Naive thymus-derived CD4-positive, alpha-beta T cell (primary cell): Measurements from ENCODE around the gene SPTBN5. TPM values are rescaled to one million over a fixed set of nuclear protein-coding genes. Genes with fewer than 3 reads are reported as not detected.

Experiments
- ATAC-seq: fragments of 150-1000 bp; cut with Tn5 transposase; 2 replicates; pipeline ENCODE4 v1.10.0; 2021; ENCODE audit warnings: mild to moderate bottlenecking, moderate library complexity
- CTCF ChIA-PET: fragments of 350-600 bp; sonication (Branson Sonifier 250); formaldehyde crosslinking; loops from one replicate; lab custom pipeline; 2021; ENCODE audit warnings: antibody characterized with exemption; lab: Charles Lee
- POLR2A ChIA-PET: fragments of 350-600 bp; sonication (Branson Sonifier 250); formaldehyde crosslinking; loops from one replicate; lab custom pipeline; 2021; ENCODE audit warnings: antibody characterized with exemption, inconsistent platforms; lab: Charles Lee
- DNase-seq, 9 donors: peaks; one replicate each; pipeline versions ENCODE4 v3.0.0 to v3.0.0-alpha.2; 2020 to 2022; ENCODE audit warnings: mixed read lengths in 1 of 9
- H3K27ac ChIP-seq: one replicate; pipeline ENCODE4 v1.7.0; 2013; ENCODE audit warnings: mild to moderate bottlenecking, low read depth, low read length, moderate library complexity
- H3K27me3 ChIP-seq, 2 donors: one replicate each; pipeline ENCODE4 v1.7.0; 2013; ENCODE audit warnings: low read length in 2 of 2, mild to moderate bottlenecking in 2 of 2, moderate library complexity in 2 of 2; ENCODE audit not compliant: control insufficient read depth in 2 of 2, insufficient read depth in 2 of 2
- H3K36me3 ChIP-seq, 3 experiments: 1 replicate in 2 of 3; 2 replicates in 1 of 3; pipeline ENCODE4 v1.7.0; 2013; ENCODE audit warnings: low read length in 3 of 3, mild to moderate bottlenecking in 3 of 3, moderate library complexity in 1 of 3; ENCODE audit not compliant: insufficient read depth in 3 of 3, control insufficient read depth in 2 of 3
- H3K4me1 ChIP-seq, 2 donors: one replicate each; pipeline ENCODE4 v1.7.0; 2013; ENCODE audit warnings: low read length in 2 of 2, mild to moderate bottlenecking in 2 of 2, moderate library complexity in 1 of 2; ENCODE audit not compliant: control insufficient read depth in 2 of 2, insufficient read depth in 2 of 2
- H3K4me3 ChIP-seq: 2 replicates; pipeline ENCODE4 v1.7.0; 2013; ENCODE audit warnings: mild to moderate bottlenecking, low read length
- H3K9me3 ChIP-seq, 3 experiments: 1 replicate in 2 of 3; 2 replicates in 1 of 3; pipeline ENCODE4 v1.7.0; 2013; ENCODE audit warnings: low read length in 3 of 3; ENCODE audit not compliant: control insufficient read depth in 2 of 3
- H3K27ac Mint-ChIP-seq, 9 donors: one replicate each; pipeline ENCODE4 v1.8.0; 2020 to 2022; ENCODE audit warnings: mixed read lengths in 9 of 9, mild to moderate bottlenecking in 8 of 9, moderate library complexity in 5 of 9, inconsistent platforms in 2 of 9
- H3K27me3 Mint-ChIP-seq, 5 donors: one replicate each; pipeline ENCODE4 v1.8.0; 2021 to 2022; ENCODE audit warnings: mixed read lengths in 5 of 5, mild to moderate bottlenecking in 1 of 5
- H3K36me3 Mint-ChIP-seq, 5 donors: one replicate each; pipeline ENCODE4 v1.8.0; 2020 to 2022; ENCODE audit warnings: mixed read lengths in 5 of 5, mild to moderate bottlenecking in 3 of 5, inconsistent platforms in 1 of 5
- H3K4me1 Mint-ChIP-seq, 7 donors: one replicate each; pipeline ENCODE4 v1.8.0; 2020 to 2022; ENCODE audit warnings: mixed read lengths in 7 of 7, mild to moderate bottlenecking in 3 of 7, inconsistent platforms in 1 of 7
- H3K4me3 Mint-ChIP-seq, 10 donors: one replicate each; pipeline ENCODE4 v1.8.0; 2020 to 2022; ENCODE audit warnings: mild to moderate bottlenecking in 10 of 10, mixed read lengths in 10 of 10, moderate library complexity in 6 of 10, inconsistent platforms in 2 of 10
- H3K9me3 Mint-ChIP-seq, 11 donors: one replicate each; pipeline ENCODE4 v1.8.0; 2020 to 2022; ENCODE audit warnings: mixed read lengths in 11 of 11, mild to moderate bottlenecking in 4 of 11, inconsistent platforms in 1 of 11, moderate library complexity in 1 of 11
- intact Hi-C, 2 donors: fragments of 100-400 bp; cut with micrococcal nuclease; formaldehyde crosslinking; loops; one replicate each; pipeline ENCODE4 v1.15.1; 2023
- polyA plus RNA-seq, 2 donors: library from polyadenylated mRNA; unstranded; fragments of 300-500 nt; fragmentation: Illumina TruSeq; gene quantifications; one replicate each; pipeline ENCODE4 v1.2.3, GENCODE V29; 2021
- total RNA-seq, 6 experiments: library from RNA in 5 of 6; stranded (reverse) in 5 of 6; gene quantifications; 1 replicate in 5 of 6; 2 replicates in 1 of 6; pipeline ENCODE4 v1.2.3 and lab custom pipeline; 2021 to 2026

SPTBN5 gene
- total and polyA plus RNA-seq, 7 experiments from 2014 or later: 0.12 to 2.7 (median 1.7) TPM; not detected in 1

DNA sequence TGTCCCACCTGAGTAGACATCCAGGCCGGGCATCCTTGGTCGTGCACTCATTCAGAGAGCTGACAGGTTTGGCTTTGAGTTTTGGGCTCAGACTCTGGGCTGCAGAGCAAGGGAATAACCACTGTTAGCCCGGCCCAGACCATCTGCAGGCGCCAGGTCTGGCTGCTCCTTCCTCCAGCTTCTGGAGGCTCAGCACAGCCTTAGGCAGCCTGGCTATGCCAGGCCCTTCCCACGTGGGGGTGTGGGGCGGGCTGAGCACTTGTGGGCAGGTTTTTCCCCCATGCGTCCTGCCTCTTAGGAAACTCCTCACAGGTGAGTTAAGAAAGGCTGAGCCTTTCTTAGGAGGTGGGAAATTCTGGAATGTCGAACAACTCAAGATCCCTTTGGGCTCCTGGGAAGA, 44.0 kb downstream of the SPTBN5 start:
- ATAC-seq: no peak
- Mint-ChIP-seq H3K27ac (peak overlapping the region in 2 of 9 donors; percentile 32 to 71), H3K4me3 (no peak overlapping the region), H3K4me1 (no peaks in the 10 kb centered on the region), H3K9me3 (no peaks in the 10 kb centered on the region), H3K36me3 (peaks cover 0 to 5% (median 3%) of the 10 kb centered on the region in 5 donors), H3K27me3 (no peaks in the 10 kb centered on the region)
- Histone ChIP-seq H3K36me3 (peaks cover 0 to 38% (median 0%) of the 10 kb centered on the region in 3 experiments), H3K4me1 (no peaks in the 10 kb centered on the region), H3K9me3 (no peaks in the 10 kb centered on the region), H3K27ac (no peak overlapping the region), H3K27me3 (no peaks in the 10 kb centered on the region), H3K4me3 (no peak overlapping the region)
- intact Hi-C loops: loop anchor here in 1 of 2 donors (5.0 kb wide), 1 partner anchor 52 kb away; no protein-coding TSS in a partner anchor
- DNase-seq: no peak
- ChIA-PET CTCF (no interaction called here), POLR2A (no interaction called here)

DNA sequence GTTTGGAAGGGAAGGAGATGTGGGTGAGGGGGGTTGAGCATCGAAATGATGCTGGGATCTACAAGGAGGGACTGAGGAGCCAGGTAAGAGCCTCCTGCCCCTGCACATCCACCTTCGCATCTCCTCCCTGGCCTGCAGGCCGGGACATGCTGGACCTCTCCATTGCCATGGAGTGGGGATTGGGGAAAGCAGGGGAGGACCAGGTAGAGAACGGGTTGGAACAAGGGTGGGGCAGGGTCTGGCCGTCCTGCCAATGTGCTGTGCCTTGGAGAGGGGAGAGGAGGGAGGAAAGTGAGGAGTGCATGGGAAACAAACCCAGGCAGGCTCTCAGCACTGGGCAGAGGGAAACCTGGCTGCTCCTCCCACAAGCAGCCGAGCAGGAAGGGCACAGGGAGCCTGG, 44.6 kb downstream of the SPTBN5 start:
- no peaks in the 10 kb centered on the region for H3K9me3 Mint-ChIP-seq
- intact Hi-C loops: no loop called here
- Histone ChIP-seq H3K4me3 (no peak overlapping the region), H3K36me3 (peaks cover 0 to 45% (median 0%) of the 10 kb centered on the region in 3 experiments), H3K4me1 (no peaks in the 10 kb centered on the region), H3K9me3 (no peaks in the 10 kb centered on the region), H3K27ac (no peak overlapping the region), H3K27me3 (no peaks in the 10 kb centered on the region)
- H3K4me1 Mint-ChIP-seq: peaks cover 0 to 1% (median 0%) of the 10 kb centered on the region in 7 donors
- H3K27ac Mint-ChIP-seq: peak overlapping the region in 3 of 9 donors; percentile 59 to 68 (median 61)
- no peak overlapping the region for H3K4me3 Mint-ChIP-seq
- no peaks in the 10 kb centered on the region for H3K27me3 Mint-ChIP-seq
- peaks cover 0 to 5% (median 3%) of the 10 kb centered on the region in 5 donors for H3K36me3 Mint-ChIP-seq
- ChIA-PET CTCF (no interaction called here), POLR2A (no interaction called here)
- DNase-seq (no peak), ATAC-seq (no peak)

DNA sequence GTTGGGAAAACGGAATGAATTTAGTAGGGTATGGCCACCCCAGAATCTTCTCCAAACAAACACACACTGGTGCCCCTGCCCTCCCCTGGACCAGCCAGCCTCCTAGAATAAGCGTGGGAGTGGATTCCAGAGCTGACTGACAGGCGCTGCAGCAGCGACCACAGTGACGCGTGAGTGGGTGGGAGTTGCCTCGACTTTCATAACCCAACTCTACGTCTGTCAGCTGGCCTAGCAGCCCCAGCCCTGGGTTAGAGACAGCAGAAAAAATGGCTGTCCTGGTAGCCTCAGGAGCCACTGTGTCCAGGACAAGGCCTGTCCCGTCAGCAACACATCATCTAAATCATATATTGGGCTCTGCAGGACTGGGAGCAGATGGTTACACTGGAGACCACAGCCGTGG, 45.2 kb downstream of the SPTBN5 start:
- no peaks in the 10 kb centered on the region for H3K9me3 Mint-ChIP-seq
- peak overlapping the region in 4 of 9 donors; percentile 6 to 46 (median 44) for H3K27ac Mint-ChIP-seq
- ChIA-PET CTCF (interaction anchor here (0.6 kb wide), 1 partner anchor 209 kb away, joined by 3 read pairs; no protein-coding TSS in a partner anchor), POLR2A (no interaction called here)
- Histone ChIP-seq H3K4me1 (no peaks in the 10 kb centered on the region), H3K9me3 (no peaks in the 10 kb centered on the region), H3K4me3 (no peak overlapping the region), H3K27ac (no peak overlapping the region), H3K36me3 (peaks cover 0 to 51% (median 0%) of the 10 kb centered on the region in 3 experiments), H3K27me3 (no peaks in the 10 kb centered on the region)
- H3K4me1 Mint-ChIP-seq: peaks cover 0 to 1% (median 0%) of the 10 kb centered on the region in 7 donors
- no peak for ATAC-seq
- intact Hi-C loops: no loop called here
- peak in 1 of 9 donors; percentile 32 for DNase-seq
- no peak overlapping the region for H3K4me3 Mint-ChIP-seq
- H3K27me3 Mint-ChIP-seq: no peaks in the 10 kb centered on the region
- H3K36me3 Mint-ChIP-seq: peaks cover 0 to 5% (median 3%) of the 10 kb centered on the region in 5 donors

DNA sequence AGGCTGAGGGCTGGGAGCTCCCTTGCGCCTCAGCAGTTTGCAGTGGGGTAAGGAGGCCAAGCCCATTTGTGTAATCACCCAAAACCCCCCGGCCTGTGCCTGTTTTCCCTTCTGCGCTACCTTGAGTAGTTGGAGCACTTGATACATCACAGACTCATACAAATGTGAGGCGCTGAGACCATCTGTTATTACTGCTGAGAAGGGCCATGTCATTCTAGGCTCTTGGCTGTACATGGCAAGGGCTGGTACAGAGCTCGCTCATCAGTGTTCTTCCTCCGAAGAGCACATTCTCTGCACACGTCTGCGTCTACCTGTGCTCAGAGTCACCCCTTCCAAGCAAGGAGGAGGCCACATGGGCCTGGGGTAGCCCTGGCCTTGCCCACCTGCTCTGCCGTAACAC, 45.9 kb downstream of the SPTBN5 start:
- no peak for ATAC-seq

DNA sequence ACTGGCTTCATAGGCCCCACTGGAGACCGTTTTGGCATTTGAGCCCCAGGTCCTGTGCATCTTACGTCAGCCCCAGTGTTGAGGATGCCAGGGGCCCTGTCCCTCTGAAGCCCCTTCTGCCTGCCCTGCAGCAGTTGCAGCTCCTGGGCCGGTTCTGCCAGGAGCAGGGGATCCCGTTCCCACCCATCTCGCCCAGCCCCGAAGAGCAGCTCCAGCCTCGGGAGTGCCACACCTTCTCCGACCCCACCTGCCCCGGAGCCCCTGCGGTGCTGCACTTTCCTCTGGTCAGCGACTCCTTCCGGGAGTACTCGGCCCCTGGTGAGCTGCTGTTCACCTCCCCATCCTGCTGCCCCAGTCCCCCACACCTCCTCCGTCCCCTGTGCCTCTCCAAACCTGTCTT, 46.6 kb downstream of the SPTBN5 start:
- ChIA-PET CTCF (interaction anchor here (1.2 kb wide), 1 partner anchor 56 kb away, joined by 6 read pairs; no protein-coding TSS in a partner anchor), POLR2A (no interaction called here)
- Histone ChIP-seq H3K36me3 (peaks cover 0 to 63% (median 0%) of the 10 kb centered on the region in 3 experiments), H3K27ac (no peak overlapping the region), H3K4me3 (no peak overlapping the region), H3K9me3 (no peaks in the 10 kb centered on the region), H3K4me1 (no peaks in the 10 kb centered on the region), H3K27me3 (no peaks in the 10 kb centered on the region)
- Mint-ChIP-seq H3K36me3 (peaks cover 0 to 5% (median 3%) of the 10 kb centered on the region in 5 donors), H3K9me3 (no peaks in the 10 kb centered on the region), H3K4me1 (peaks cover 0 to 1% (median 0%) of the 10 kb centered on the region in 7 donors), H3K4me3 (no peak overlapping the region), H3K27ac (no peak overlapping the region), H3K27me3 (no peaks in the 10 kb centered on the region)
- DNase-seq (no peak), ATAC-seq (no peak)
- intact Hi-C loops: no loop called here

More for the DNA sequence above, 45.9 kb downstream of the SPTBN5 start:
- Histone ChIP-seq H3K4me3 (no peak overlapping the region), H3K4me1 (no peaks in the 10 kb centered on the region), H3K36me3 (peaks cover 0 to 56% (median 0%) of the 10 kb centered on the region in 3 experiments), H3K27ac (no peak overlapping the region), H3K9me3 (no peaks in the 10 kb centered on the region), H3K27me3 (no peaks in the 10 kb centered on the region)
- POLR2A ChIA-PET: no interaction called here
- Mint-ChIP-seq H3K27ac (peak overlapping the region in 3 of 9 donors; percentile 44 to 46 (median 44)), H3K9me3 (no peaks in the 10 kb centered on the region), H3K27me3 (no peaks in the 10 kb centered on the region), H3K4me3 (no peak overlapping the region), H3K36me3 (peaks cover 0 to 5% (median 3%) of the 10 kb centered on the region in 5 donors), H3K4me1 (peaks cover 0 to 1% (median 0%) of the 10 kb centered on the region in 7 donors)
- no peak for DNase-seq
- CTCF ChIA-PET: interaction anchor here (0.6 kb wide), 1 partner anchor 209 kb away, joined by 3 read pairs; no protein-coding TSS in a partner anchor
- intact Hi-C loops: no loop called here

DNA sequence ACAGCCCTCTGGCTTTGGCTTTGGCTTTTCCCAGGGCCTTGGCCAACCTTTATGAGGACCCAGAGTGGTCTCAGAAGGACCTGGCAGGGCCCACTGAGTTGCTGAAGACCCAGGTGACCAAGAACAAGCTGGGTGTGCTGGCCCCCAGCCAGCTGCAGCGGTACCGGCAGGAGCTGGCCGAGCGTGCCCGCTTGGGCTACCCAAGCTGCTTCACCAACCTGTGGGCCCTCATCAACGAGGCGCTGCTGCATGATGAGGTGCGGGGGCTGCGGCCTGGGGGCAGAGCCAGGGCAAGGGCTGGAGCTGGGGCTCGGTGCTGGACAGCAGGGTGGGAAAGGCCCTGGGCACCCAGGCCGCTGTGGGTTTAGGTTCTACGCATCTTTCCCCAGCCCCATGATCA, 49.0 kb downstream of the SPTBN5 start:
- Histone ChIP-seq H3K4me1 (no peaks in the 10 kb centered on the region), H3K9me3 (no peaks in the 10 kb centered on the region), H3K27ac (no peak overlapping the region), H3K36me3 (peaks cover 4 to 87% (median 8%) of the 10 kb centered on the region in 3 experiments), H3K4me3 (no peak overlapping the region), H3K27me3 (no peaks in the 10 kb centered on the region)
- peaks cover 0 to 5% (median 3%) of the 10 kb centered on the region in 5 donors for H3K36me3 Mint-ChIP-seq
- H3K27me3 Mint-ChIP-seq: no peaks in the 10 kb centered on the region
- H3K27ac Mint-ChIP-seq: no peak overlapping the region
- ChIA-PET CTCF (interaction anchor here (1.2 to 1.3 kb wide), 2 partner anchors 32 to 241 kb away, joined by 3 to 4 read pairs; no protein-coding TSS in a partner anchor), POLR2A (no interaction called here)
- peaks cover 0 to 1% (median 0%) of the 10 kb centered on the region in 7 donors for H3K4me1 Mint-ChIP-seq
- no peak for ATAC-seq
- DNase-seq: no peak
- H3K4me3 Mint-ChIP-seq: no peak overlapping the region
- intact Hi-C loops: no loop called here
- no peaks in the 10 kb centered on the region for H3K9me3 Mint-ChIP-seq

DNA sequence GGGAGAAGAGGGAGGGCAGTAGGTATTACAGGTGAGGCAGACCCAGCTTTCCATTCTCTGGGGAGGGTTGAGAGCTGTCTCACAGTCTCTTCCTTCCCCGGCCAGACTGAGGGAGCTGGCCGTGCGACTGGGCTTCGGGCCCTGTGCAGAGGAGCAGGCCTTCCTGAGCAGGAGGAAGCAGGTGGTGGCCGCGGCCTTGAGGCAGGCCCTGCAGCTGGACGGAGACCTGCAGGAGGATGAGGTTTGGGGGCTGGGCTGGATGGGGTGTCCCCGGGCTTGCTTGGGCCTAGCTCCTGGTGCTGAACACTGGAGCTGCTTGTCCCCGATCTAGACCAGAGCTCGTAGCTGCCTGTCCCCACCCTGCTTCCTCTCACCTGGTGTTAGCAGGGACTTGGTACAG, 50.3 kb downstream of the SPTBN5 start:
- peak overlapping the region in 1 of 9 donors; percentile 2 for H3K27ac Mint-ChIP-seq
- DNase-seq (no peak), ATAC-seq (no peak)
- intact Hi-C loops: no loop called here
- peaks cover 4 to 92% (median 8%) of the 10 kb centered on the region in 3 experiments for H3K36me3 ChIP-seq
- H3K4me3 ChIP-seq: no peak overlapping the region
- H3K4me3 Mint-ChIP-seq: no peak overlapping the region
- POLR2A ChIA-PET: no interaction called here
- peaks cover 0 to 5% (median 3%) of the 10 kb centered on the region in 5 donors for H3K36me3 Mint-ChIP-seq
- CTCF ChIA-PET: interaction anchor here (1.3 kb wide), 1 partner anchor 240 kb away, joined by 4 read pairs; no protein-coding TSS in a partner anchor
- H3K4me1 ChIP-seq: no peaks in the 10 kb centered on the region
- peaks cover 0 to 1% (median 0%) of the 10 kb centered on the region in 7 donors for H3K4me1 Mint-ChIP-seq
- H3K27ac ChIP-seq: no peak overlapping the region
- H3K27me3 ChIP-seq: no peaks in the 10 kb centered on the region
- no peaks in the 10 kb centered on the region for H3K9me3 Mint-ChIP-seq
- no peaks in the 10 kb centered on the region for H3K27me3 Mint-ChIP-seq
- no peaks in the 10 kb centered on the region for H3K9me3 ChIP-seq
